ENCODE results near the gene SNX22.
A peak's percentile ranks its signal among the peaks of the same experiment; 100 is the strongest.

SNX22 gene

DNA sequence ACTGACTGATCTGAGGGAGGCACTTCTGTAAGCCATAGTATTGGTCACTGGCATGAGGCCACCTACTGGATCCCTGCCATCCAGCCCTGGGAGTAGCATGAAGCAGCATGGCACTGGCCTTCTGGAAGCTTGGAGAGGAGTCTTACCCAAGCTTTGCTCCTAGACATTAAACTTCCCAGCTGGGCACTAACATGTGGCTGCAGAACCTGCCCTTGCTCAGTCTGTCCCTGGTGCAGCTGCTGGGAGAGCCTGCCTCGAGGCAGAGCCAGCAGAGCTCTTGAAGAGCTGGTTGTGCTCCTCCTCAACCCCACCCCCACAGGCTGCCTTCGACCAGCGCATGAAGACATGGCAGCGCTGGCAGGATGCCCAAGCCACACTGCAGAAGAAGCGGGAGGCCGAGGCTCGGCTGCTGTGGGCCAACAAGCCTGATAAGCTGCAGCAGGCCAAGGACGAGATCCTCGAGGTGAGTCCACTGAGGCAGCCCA, 17.1 kb upstream of the SNX22 start:
- no peak for DNase-seq

DNA sequence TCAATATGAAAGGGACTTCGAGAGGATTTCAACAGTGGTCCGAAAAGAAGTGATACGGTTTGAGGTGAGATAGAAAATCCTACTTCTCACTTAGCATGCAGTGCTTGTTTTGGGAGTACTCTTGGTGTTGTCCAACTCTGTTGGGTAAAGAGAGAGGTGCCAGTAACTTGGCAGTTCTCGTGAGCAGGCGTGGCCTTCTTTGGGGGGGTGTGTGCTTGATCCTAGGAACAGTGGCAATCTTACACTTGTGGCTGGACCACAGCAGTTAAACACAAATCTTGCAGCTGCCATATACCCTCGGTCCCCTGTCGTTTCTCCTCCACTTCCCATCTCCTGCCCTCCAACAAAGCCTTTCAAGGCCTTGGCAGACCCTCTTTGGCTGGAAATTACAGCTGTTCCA, 15.2 kb upstream of the SNX22 start:
- no peak for DNase-seq

DNA sequence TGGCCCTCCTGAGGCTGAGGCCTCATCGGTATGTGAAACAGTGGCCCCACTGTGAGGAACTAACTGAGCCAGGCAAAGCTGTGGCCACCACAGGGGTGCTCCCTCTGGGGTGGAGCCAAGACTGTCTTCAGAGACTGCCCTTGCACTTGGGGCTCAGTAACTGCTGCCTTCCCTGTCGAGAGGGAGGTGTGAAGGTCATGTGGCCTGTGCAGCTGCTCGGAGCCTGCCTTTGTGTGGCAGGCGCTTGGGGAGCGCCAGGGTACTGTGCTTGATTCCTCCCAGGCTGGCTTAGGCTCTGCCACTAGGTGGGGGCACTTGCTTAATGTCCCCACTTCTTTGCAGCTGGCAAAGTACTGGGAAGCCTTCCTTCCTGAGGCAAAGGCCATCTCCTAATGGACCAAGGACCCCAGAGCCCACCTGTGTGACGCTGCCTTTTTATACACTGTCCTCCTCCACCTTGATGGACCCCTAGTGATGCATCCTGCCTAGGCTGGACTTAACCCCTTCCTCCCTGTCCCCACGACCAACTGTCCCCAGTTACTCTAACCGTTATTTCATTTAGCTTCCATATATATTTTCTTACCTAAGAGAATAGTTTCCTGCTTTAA, 14.2 kb upstream of the SNX22 start:
- DNase-seq = no peak

DNA sequence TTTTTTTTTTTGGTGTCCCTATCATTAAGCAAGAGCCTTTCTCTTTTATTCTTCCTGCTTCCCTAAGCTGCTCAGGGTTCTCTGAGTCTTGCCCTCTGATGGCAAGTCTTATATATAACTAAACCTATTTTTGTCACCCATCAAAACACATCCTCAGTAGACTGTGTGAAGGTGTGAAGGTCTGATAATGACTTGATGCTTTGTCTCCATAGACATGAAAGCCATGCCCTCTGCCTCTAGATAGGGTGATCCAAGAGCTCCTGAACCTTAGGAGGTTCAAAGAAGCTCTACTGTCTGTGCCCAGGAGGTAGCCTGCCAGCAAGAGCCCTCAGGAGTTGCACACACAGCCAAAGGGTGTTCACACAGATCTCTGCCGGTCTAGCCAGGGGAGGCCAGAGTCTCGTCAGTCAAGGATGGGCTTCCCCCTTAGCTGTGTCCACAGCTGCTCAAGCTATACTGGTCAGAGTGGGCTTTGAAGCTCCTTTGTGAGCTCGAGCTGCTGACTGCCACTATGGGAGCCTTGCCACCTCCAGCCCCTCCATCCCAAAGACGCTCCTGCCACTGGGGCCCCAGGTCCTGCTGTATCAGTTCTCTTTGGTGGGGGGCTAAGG, 13.1 kb upstream of the SNX22 start:
- DNase-seq = no peak

DNA sequence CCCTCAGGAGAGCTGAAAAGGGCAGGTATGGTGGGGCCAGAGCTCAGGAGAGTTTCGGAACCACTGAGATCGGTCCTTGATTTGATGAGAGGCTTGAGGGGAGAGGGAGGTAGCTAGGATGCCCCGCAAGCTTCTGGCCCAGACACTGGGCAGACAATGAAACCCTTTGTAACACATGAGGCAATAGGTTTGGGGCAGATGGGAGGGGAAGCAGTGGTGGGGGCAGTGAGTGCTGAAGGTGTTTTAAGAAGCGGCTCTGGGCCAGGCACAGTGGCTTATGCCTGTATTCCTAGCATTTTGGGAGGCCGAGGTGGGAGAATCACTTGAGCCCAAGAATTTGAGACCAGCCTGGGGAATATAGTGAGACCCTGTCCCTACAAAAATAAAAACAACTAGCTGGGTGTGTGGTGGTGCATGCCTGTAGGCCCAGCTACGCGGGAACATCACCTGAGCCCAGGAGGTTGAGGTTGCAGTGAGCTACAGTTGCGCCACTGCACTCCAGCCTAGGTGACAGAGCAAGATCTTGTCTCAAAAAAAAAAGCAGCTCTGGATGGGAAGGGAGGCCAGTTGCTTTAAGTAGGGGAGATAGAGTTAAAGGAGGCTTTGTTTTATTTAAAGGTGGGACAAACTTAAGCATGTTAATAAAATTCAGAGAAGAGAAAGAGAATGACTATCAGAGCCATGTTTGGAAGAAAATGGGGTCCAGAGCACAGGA, 9.6 kb upstream of the SNX22 start:
- no peak for DNase-seq

DNA sequence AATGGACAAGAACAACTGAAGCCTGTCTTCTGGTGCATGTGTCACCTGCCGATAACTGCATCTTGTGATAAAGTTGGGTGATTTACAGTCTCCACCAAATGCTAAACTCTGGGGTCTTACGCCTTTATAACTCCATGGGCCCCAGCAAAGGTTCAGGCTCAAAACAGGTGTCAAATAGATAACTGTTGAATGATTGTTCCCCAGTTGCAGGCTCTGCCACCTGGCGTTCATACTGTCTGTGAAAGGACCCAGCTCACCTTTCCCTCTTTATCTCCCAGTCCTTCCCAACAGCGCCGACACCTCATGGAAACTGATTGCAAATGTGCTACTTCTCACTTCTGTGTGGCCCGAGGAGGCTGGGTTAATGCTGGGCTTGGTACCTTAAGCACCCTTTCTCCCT, 8.3 kb upstream of the SNX22 start:
- no peak for DNase-seq

DNA sequence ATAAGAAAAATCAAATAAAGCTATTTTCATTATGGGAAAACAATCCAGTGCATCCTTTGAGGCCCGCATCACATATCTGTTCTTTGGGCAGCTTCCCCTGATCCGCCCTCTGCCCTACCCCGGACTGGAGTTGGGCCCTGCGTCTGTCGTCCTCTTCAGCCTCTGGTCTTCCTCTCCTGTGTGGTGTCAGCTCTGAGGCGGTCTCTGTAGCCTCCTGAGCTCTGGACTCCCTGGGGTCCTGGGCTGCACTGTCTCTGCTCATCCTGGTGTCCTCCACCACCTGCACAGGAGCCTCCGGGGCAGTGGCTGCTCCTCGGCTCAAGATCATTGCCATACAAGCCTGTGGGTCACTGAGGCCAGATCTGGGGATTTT, 7.4 kb upstream of the SNX22 start:
- DNase-seq = no peak

DNA sequence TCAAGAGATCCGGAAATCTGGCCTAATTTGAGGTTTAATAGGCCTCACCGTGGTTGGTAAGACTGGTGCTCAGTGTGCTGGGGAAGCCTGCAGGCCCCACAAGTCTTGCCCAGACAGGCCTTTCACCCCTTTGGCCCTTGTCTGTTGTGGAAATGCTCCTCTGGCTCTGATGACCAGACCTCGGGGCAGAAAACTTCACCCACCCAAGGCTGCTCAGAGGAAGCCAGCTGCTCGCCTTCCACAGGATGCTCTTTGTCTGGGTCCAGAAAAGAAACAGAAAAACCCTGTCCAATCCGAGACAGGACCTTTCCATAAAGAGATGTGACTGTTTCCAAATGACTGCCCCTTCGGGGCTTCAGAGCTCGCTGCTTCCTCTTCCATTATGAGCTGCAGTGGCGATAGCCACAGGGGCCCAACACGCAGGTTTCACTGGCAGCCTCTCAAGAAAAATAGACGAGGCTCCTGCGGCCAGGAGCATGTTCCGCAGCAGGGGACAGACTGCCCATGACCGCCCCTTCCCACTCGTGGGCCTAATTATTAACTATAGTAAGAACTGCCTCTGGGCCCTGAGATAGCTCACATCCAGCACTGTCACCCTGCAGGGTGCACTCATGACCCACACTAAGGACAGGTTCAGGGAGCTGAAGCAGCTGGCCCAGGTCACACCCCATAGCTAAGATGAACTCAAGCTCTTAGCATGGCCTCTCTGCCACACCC, 6.8 kb upstream of the SNX22 start:
- no peak for DNase-seq

DNA sequence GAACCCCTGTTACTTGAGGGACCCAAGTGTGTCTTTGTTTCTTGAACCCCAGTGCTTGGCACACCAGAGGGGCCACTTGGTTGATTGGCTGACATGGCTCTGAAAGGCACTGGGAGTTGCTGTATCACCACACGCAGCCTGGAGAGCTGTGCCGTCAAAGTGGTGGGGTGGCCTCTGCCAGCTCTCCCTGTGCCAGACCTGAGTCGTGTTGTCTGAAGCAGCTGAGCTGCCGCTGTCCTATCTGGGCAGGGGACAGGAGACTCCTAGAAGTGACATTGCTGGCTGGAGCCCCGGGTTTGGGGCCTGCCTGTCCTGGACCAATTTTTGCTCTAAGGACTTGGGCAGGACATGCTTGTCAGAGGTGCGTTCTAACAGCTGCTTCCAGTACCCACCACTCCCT, 5.5 kb upstream of the SNX22 start:
- DNase-seq = no peak

DNA sequence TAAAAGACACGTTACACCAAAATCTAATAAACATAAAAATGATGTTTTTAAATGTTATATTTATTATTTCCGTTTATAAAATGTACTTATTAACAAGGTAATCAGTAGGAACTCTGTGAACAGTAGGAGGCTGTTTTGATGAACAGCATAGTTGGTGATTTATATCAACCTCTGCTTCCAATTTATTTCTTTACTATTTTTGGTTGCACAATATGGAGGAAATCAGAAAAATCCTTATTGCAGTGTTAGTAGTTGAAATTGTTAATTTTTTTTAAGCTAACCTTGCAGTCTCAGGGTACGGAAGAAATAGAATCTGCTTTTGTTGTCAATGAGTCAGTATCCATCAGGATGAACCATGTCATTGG, 5.0 kb upstream of the SNX22 start:
- no peak for DNase-seq

DNA sequence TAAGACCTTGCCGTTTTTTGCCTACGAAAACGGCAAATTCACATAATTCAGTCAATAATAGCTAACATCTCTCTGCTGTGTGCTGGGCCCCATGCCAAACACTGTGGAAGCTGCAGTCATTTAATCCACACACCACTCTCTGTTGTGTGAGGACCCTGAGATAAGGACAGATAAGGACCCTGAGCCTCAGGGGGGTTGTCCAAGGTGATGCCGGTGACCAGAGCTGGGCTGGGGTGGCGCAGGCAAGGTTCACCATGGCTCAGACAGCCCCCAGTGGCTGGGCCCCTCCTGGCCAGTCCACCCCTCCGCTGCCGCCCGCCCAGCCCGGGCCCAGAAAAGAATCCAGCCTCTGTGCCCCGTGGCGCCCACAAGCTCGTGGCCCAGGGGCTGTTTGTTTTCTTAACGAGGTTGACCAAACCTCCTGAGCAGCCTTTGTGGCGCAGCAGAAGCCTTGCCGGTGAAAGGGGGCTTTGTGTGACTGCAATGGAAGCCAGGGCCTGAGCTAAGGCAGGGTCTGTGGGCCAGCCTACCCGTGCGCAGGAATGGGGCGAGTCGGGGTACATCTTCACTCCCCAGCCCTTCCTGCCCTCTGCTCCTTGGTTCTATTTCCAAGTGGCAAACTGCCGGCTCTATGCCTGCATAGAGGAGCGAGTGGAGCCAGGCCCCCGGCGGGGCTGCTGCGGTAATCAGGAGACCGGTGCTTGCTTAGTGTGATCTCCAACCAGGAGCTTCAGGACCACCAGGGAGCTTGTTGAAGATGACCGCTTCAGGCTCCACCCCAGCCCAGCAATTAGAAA, 4.4 kb upstream of the SNX22 start:
- no peak for DNase-seq

DNA sequence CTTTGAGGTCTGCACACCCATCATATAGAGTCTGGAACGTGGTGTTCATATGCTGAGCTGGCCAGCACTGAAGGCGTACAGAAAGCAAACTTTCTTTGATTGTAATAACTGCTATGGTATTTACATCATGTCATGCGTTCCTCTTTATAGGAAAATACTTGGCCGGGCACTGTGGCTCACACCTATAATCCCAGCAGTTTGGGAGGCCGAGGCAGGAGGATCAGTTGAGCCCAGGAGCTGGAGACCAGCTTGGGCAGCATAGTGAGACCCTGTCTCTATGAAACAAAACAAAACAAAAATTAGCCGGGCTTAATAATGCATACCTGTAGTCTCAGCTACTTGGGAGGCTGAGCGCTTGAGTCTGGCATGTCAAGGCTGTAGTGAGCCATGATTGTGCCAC, 3.4 kb upstream of the SNX22 start:
- DNase-seq = no peak

DNA sequence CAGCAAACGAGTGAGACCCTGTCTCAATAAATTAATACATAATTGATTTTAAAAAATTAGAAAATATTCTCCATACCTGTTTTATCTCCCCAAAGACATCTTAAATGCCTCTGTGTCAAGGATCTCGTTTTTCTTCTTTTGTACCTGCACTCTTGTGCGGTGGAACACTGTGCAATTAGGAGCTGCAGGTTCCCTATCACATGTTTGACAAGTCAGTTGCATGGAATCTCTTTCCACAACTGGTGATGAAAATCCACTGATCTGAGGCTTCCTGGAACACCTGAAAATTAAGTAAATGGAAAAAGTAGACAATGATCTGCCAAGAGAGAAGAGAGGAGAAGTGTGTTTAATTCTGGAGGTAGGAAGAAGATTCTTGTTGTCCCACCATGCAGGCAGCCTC, 3.0 kb upstream of the SNX22 start:
- DNase-seq = no peak

DNA sequence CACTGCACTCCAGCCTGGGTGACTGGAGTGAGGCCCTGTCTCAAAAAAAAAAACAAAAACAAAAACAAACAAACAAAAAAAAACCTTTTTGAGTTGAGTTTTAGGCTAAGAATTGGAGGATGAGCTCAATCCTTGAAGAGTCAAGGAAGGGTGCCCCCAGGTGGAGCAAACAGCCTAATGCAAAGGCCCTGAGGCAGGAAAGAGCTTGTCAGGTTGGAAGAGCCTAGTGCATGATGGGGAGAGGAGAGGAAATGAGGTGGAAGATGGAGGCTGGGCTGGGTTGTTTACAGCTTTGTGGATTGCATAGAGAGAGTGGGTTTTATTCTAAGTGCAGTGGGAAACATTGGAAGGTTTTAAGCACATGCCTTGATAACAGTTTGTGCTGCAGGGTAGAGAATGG, 2.1 kb upstream of the SNX22 start:
- no peak for DNase-seq

DNA sequence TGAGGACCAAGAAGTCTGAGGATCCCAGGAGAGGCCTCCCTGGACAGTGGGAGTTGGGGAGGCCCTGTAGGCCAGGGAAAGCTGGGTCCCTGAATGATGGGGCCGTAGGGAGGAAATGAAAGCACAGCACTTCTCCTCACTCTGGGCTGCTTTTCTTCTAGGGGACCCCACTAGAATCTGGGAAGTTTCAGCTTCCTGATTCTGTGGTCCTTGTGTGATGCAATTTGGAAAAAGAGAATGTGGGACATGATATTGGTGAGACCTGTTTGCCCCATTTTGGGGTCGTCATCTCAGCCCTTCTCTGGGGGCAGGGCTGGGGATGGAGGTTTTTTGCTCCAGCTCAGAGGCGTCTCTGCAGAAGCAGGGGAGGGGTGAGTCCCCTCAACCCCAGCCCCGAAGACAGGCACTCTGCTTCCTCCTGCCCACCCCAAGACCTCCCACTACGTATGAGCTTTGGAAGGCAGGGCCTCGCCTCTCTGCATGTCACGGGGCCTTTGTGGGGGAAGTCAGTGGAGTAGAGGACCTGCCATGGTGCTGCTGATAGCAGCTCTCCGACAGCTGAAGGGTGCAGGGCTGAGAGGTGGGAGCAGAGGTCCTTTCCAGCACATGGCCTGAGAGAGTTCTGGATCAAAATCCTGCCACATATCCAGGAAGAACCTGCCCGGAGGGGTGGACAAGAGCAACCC, 1.5 kb upstream of the SNX22 start:
- DNase-seq = no peak

DNA sequence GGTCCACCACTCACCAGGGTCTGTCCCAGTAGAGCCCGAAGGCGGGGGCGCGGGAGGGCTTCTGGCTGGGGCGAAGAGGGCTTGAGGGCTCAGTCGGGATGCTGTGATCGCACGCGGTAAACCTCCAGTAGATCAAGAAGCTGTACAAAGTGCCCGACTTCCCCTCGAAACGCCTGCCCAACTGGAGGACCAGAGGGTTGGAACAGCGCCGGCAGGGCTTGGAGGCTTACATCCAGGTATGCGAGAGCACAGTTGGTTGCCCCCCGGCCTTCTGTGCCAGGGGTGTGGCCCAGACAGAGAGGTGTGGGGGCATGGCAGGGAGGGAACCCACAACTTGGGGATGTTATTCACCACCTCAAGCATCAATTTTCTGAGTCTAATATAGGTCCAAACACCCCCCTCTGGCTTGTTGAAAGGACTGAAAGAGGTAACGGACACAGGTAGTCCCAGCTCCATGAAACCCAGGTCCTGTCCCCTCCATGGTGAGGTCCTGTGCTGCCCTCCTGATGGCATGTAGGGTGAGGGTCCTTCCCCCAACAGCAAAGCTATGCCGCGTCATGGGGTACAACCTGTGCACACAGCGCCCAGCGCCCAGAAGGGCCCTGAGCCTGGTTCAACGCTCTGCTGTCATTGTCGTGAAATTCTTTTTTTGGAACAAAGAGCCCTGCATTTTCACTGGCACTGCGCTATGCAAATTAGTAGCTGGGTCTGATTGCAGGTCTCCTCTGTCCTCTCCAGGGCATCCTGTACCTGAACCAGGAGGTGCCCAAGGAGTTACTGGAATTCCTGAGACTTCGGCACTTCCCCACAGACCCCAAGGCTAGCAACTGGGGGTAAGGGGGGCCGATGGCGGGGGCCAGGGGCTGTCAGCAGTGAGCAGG, 1.2 kb downstream of the SNX22 start:
- DNase-seq = no peak

DNA sequence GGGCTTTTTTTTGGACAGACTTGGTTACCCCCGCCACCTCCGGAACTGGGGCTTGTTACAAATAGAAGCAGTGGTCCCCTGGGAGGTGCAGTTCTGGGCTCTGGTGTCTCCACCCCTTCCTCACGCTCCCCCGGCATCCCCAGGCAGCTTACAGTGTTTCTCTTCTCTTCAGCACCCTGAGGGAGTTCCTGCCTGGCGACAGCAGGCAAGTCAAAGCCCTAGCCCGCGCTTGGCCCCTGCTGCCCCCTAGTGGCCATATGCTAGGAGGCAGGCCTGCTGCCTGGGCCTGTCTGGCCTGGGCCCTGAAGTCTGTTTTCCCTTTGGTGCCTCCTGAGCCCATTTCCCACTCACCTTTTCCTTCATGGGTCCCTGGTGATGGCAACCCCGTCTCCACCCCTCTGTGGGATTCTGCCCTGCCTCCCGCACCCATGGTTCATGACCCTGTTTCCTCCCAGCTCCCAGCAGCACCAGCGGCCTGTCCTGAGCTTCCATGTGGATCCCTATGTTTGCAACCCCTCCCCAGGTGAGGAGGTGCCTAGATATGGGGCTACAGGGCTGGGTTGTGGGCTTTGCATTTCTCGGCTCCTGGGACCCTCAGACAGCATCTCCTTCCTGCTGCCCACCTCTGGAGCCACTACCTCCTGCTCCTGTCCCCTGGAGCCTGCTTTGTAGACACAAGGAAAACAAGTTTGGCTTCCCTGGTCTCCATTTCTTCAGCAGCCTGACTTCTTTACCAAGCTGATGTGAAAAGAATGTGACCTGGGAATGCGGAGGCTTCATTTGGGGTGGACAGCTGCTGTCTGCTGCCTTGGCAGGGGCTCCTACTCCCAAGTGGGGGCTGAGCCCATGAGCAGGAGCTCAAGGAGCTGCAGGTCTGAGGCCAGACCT, 2.2 kb downstream of the SNX22 start:
- DNase-seq = peak; percentile 78

DNA sequence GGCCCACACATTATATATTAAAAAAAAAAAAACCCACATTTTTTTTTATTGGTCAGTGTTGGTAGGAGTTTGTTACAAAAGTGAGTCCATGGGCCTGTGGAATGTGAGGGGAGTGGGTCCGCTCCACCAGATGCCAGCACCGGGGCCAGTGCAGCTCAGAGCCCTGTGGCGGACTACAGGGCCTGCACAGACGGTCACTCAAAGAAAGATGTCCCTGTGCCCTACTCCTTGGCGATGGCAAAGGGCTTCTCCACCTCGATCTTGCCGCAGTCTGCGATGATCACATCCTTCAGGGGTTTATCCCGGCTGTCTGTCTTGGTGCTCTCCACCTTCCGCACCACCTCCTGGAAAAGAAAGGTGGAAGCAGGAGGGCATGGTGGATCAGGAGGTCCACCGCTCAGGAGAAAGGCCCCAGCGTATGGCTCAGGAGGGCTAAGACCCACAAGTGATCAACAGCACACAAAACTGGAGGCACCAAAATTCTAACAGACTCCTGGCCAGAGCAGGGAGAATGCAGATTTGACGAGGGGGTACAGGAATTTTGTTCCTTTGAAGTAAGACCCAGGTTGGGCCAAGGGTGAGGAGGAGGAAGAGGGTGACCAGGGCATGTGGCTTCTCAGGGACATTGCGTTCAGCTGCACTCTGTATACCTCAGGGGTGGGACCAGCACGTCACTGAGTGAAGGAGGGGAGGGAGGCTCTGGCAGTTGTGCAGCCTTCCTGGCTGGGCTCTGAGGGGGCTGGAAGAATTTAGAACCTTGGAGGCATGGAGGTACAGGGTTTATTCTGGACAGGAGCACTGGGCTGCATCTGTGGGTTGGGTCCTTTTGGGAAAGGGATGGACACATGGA, 4.5 kb downstream of the SNX22 start:
- no peak for DNase-seq

DNA sequence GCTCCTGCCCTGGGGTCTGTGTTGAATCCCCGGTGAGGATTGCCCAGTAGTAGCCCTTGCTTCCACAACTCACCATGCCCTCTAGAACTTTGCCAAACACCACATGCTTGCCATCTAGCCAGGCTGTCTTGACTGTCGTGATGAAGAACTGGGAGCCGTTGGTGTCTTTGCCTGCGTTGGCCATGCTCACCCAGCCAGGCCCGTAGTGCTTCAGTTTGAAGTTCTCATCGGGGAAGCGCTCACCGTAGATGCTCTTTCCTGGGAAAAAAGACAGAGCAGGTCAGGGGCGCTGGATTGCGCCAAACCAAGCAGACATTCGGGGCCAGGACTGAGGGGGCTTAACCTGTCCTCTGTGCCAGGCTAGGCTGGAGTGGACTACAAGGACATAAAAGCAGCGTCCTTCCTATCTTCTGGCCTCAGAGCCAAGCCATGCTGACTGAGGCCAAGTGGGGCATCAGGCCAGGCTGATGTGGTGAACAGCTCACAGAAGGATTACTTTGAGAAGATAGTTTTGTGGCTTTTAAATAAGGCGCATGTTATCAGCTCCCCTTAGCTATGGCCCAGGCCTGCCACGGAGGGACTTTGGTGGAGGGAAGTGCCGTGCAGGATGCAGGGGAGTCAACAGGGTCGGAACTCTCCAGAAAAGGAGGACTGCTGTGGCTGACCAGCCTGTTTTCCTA, 5.3 kb downstream of the SNX22 start:
- DNase-seq = no peak

Data from fibroblast of skin of right quadriceps (primary cell).